Lower leg skin (tissue), 4 donors: ENCODE results near the gene BCAP31. TPM values are rescaled to one million over a fixed set of nuclear protein-coding genes. Genes with fewer than 3 reads are reported as not detected.

ENCODE experiments used
- DNase-seq, 2 donors: peaks; one replicate each; pipeline ENCODE4 v3.0.0-alpha.2; 2019; ENCODE audit warnings: low spot score in 2 of 2
- H3K4me3 ChIP-seq: fragments of 200-600 bp; sonication (generic); 2 replicates; pipeline ENCODE4 v1.5.1; 2017; ENCODE audit warnings: mild to moderate bottlenecking, low read depth; ENCODE audit not compliant: poor library complexity, severe bottlenecking
- CTCF ChIP-seq, 3 donors: fragments of 450-650 bp; IDR thresholded peaks; one replicate each; pipeline ENCODE4 v1.5.1; 2016; ENCODE audit warnings: antibody characterized with exemption in 3 of 3, mild to moderate bottlenecking in 3 of 3, moderate library complexity in 2 of 3
- POLR2A ChIP-seq, 2 donors: fragments of 450-650 bp; IDR thresholded peaks; one replicate each; pipeline ENCODE4 v1.6.1; 2016 to 2017; ENCODE audit warnings: antibody characterized with exemption in 2 of 2, mild to moderate bottlenecking in 1 of 2, moderate library complexity in 1 of 2
- WGBS, 2 donors: methylation state at CpG; one replicate each; pipeline ENCODE4 v1.1.5; 2018; 5-methylcytosine and 5-hydroxymethylcytosine counted together
- intact Hi-C: fragments of 100-400 bp; cut with DNase I; formaldehyde crosslinking; loops from one replicate; pipeline ENCODE4 v1.15.0; 2023; ENCODE audit warnings: low total_unique reads
- total RNA-seq, 4 donors: library from RNA; depleted of rRNA; stranded (reverse); fragments of >200 nt; gene quantifications; one replicate each; pipeline ENCODE4 v1.1.0, GENCODE V29; 2016

Gene BCAP31
- total RNA-seq, 4 donors from 2014 or later, result 139 to 210 (median 169) TPM

DNA sequence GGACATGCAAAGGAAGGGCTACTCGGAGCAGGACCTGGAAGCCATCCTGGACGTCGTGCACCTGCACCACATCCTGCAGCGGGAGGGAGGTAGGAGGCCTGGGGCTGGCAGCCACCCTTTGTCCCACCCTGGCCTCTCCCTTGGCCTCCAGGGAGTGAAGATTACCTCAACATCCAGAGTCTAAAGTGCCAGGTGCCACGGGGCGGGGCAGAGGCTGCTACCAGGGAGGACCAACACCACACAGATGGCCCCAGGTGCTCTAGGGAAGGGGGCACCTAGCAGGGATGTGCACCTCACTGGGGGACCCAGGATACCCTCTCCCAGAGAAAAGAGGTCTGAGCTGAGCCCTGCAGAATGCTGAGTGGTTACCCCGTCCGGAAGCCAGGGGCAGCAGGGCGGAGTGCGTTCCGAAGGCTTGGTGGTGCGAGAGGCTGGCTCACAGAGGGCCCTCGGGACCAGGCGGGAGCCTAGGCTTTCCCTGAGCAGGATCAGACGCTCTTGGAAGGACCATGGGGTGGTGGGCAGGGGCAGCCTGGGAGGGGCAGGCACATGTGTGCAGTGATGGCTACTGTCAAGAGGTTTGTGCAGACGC lies 16.5 kb upstream of the BCAP31 start:
- 71 to 88% methylated on average over 7 to 16 of the region's 16 CpGs for WGBS, 2 donors
- DNase-seq, result peak in 1 of 2 donors; percentile 70
- TF ChIP-seq CTCF (IDR thresholded peaks at IDR 0.05) (no peak), POLR2A (IDR thresholded peaks at IDR 0.05) (no peak)

GRCh38 chrX:153739754-153740486 lies 15.7 kb upstream of the BCAP31 start:
- H3K4me3 ChIP-seq, result no peak overlapping the region
- no peak for DNase-seq
- intact Hi-C loops, result no loop called here
- TF ChIP-seq POLR2A (IDR thresholded peaks at IDR 0.05) (no peak), CTCF (IDR thresholded peaks at IDR 0.05) (no peak)
- 80 to 84% methylated on average over 6 to 29 of the region's 29 CpGs for WGBS, 2 donors

More for the DNA sequence above, 16.5 kb upstream of the BCAP31 start:
- H3K4me3 ChIP-seq, result no peak overlapping the region
- intact Hi-C loops, result no loop called here

DNA sequence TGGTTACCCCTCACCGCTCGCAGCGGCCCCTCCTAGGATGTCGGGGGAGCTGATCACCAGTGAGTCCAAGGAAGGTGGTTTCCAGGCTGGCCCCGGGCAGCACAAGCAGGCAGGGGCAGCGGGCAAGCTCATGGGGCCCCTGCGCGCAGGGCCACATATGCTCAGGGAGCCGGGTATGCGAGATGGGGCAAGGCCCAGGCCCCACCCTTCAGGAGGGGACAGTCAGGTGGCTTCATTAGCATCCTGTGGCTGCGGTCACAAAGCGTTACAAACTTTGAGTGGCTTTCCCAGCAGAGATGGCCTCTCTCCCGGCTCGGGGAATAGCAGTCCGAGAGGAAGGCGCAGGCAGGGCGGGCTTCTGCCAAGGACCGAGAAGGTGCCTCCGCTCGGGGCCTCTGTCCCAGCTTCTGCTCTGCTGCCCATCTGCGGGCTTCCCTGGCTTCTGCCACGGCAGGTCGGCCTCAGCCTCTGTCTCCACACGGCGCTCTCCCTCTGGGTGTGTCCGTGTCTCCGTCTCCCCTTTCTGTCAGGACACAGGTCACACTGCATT lies 13.9 kb upstream of the BCAP31 start:
- 88 to 90% methylated on average over 2 to 27 of the region's 27 CpGs for WGBS, 2 donors
- intact Hi-C loops, result no loop called here
- no peak for DNase-seq
- TF ChIP-seq CTCF (IDR thresholded peaks at IDR 0.05) (no peak), POLR2A (IDR thresholded peaks at IDR 0.05) (no peak)
- no peak overlapping the region for H3K4me3 ChIP-seq

DNA sequence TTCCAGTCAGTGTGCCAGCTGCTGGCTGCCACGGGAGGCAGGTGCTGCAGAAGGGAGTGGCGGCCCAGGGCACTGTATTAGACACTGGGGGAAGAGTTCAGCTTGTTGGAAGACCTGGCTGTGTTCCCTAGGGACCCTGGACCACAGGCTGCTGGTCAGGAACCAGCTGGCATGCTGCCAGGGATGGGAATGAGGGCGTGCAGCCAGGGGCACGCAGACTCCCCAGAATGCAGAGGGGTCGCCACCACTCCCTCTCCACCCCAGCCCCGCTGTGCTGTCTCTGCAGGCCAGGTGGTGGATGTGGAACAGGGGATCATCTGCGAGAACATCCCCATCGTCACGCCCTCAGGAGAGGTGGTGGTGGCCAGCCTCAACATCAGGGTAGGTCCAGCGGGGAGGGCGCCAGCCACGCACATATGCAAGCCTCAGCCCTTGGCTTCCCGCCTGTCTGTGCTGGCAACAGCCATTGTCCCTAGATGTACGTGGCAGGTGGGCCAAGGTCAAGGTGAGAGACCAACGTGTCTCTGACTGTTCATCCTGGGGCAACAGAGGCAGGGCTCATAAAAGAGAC lies 12.8 kb upstream of the BCAP31 start:
- H3K4me3 ChIP-seq, result no peak overlapping the region
- intact Hi-C loops, result no loop called here
- DNase-seq, result no peak
- WGBS, 2 donors, result 75 to 82% methylated on average over 6 to 15 of the region's 15 CpGs
- no peak for TF ChIP-seq POLR2A (IDR thresholded peaks at IDR 0.05)
- TF ChIP-seq CTCF (IDR thresholded peaks at IDR 0.05), result no peak

GRCh38 chrX:153736071-153736820 lies 12.1 kb upstream of the BCAP31 start:
- TF ChIP-seq CTCF (IDR thresholded peaks at IDR 0.05) (no peak), POLR2A (IDR thresholded peaks at IDR 0.05) (no peak)
- peak in 1 of 2 donors; percentile 76 for DNase-seq
- WGBS, 2 donors, result 80 to 83% methylated on average over 20 to 30 of the region's 30 CpGs
- intact Hi-C loops, result no loop called here
- H3K4me3 ChIP-seq, result no peak overlapping the region
